Measurements from ENCODE around the gene CUL1. TPM values are rescaled to one million over a fixed set of nuclear protein-coding genes. Genes with fewer than 3 reads are reported as not detected.

Gene CUL1
- total and polyA plus RNA-seq, 2 experiments from 2014 or later: 35.6 to 71.3 TPM

DNA sequence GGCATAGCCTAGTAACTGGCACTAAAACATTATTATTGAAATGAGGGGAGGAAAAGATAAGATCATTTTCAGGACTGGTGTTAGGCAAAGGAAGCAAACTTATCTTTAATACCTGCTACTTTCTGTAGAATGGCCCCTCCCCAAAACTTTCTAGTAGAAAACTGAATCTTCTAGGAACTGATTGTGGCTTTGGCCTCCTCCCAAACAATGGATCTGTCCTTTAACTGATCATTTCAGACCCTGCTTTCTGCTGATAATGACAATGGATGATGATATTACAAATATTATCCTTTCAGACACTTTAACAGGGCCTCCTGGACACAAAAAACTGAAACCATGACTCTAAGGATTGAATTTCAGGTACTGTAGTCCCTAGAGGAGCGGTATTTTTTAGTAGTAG lies 130.3 kb downstream of the CUL1 start:
- Mint-ChIP-seq H3K27me3 (ENCODE audit: insufficient read depth, low read depth, poor library complexity) (peaks cover 2% of the 10 kb centered on the region), H3K4me3 (no peak overlapping the region), H3K4me1 (no peaks in the 10 kb centered on the region), H3K9me3 (no peaks in the 10 kb centered on the region), H3K36me3 (ENCODE audit: low read depth) (peaks cover 23% of the 10 kb centered on the region), H3K27ac (no peak overlapping the region)
- H3K27ac ChIP-seq (ENCODE audit: low read depth): no peak overlapping the region
- TF ChIP-seq JUNB (IDR thresholded peaks at IDR 0.05; ENCODE audit: unreplicated experiment) (no peak), CREB1 (CRISPR knock-in tag; IDR thresholded peaks at IDR 0.05; ENCODE audit: low read depth) (no peak), REST (IDR thresholded peaks at IDR 0.05; ENCODE audit: unreplicated experiment) (no peak), ZNF462 (CRISPR knock-in tag; IDR thresholded peaks at IDR 0.05) (no peak), POLR2AphosphoS5 (IDR thresholded peaks at IDR 0.05; ENCODE audit: low read depth) (no peak), EZH2 (IDR thresholded peaks at IDR 0.05; ENCODE audit: low read depth, unreplicated experiment) (no peak)
- no peak overlapping the region for H3K4me2 ChIP-seq
- no peaks in the 10 kb centered on the region for H3K27me3 ChIP-seq (ENCODE audit: insufficient read depth)
- no peaks in the 10 kb centered on the region for H3F3A ChIP-seq (replicated peaks; ENCODE audit: low read depth)
- no peak for ATAC-seq
- H2AFZ ChIP-seq: no peak overlapping the region
- H3K9me2 ChIP-seq (ENCODE audit: insufficient read depth): no peaks in the 10 kb centered on the region
- no peak for DNase-seq (ENCODE audit: low spot score)
- peaks cover 22% of the 10 kb centered on the region; the same call in 1 of the 2 replicates for H3K36me3 ChIP-seq (ENCODE audit: insufficient read depth)
- H4K20me1 ChIP-seq (replicated peaks; ENCODE audit: insufficient read depth): peaks cover 13% of the 10 kb centered on the region
- H3K79me2 ChIP-seq (replicated peaks; ENCODE audit: insufficient read depth): peaks cover 19% of the 10 kb centered on the region
- H3K4me1 ChIP-seq (ENCODE audit: insufficient read depth): no peaks in the 10 kb centered on the region
- no peak overlapping the region for H3K4me3 ChIP-seq
